CD4-positive, CD25-positive, alpha-beta regulatory T cell (primary cell): ENCODE results near the gene CYP11A1. TPM values are rescaled to one million over a fixed set of nuclear protein-coding genes. Genes with fewer than 3 reads are reported as not detected.
A peak's percentile ranks its signal among the peaks of the same experiment; 100 is the strongest.
"Not testable (repeated sequence)": the region's sequence is repeated elsewhere in the genome, so short reads cannot be mapped to it uniquely, and the experiment has no call there.

ENCODE experiments used
- ATAC-seq, 2 donors: fragments of 150-1000 bp; cut with Tn5 transposase; one replicate each; pipeline ENCODE4 v1.10.0; 2021; ENCODE audit warnings: low read depth in 2 of 2, moderate number of reproducible peaks in 2 of 2, moderate library complexity in 1 of 2
- DNase-seq, 3 donors: peaks; one replicate each; pipeline versions ENCODE4 v3.0.0 to v3.0.0-alpha.2; 2012 to 2022; ENCODE audit warnings: mixed read lengths in 1 of 3
- H3K27ac ChIP-seq: one replicate; pipeline ENCODE4 v1.7.0; 2013; ENCODE audit warnings: mild to moderate bottlenecking, low read length; ENCODE audit not compliant: insufficient read depth, poor library complexity, severe bottlenecking
- H3K27me3 ChIP-seq: one replicate; pipeline ENCODE4 v1.7.0; 2013; ENCODE audit warnings: low read length; ENCODE audit not compliant: control insufficient read depth, insufficient read depth
- H3K36me3 ChIP-seq: one replicate; pipeline ENCODE4 v1.7.0; 2013; ENCODE audit warnings: mild to moderate bottlenecking, low read length, moderate library complexity; ENCODE audit not compliant: control insufficient read depth, insufficient read depth
- H3K4me1 ChIP-seq: 2 replicates; pipeline ENCODE4 v1.7.0; 2013; ENCODE audit warnings: mild to moderate bottlenecking, low read length; ENCODE audit not compliant: insufficient read depth, control insufficient read depth, poor library complexity, severe bottlenecking
- H3K4me3 ChIP-seq: one replicate; pipeline ENCODE4 v1.7.0; 2013; ENCODE audit warnings: low read depth, mild to moderate bottlenecking, low read length, moderate library complexity
- H3K9me3 ChIP-seq, 2 experiments: 1 replicate in 1 of 2; 2 replicates in 1 of 2; pipeline ENCODE4 v1.7.0; 2013; ENCODE audit warnings: low read length in 2 of 2, mild to moderate bottlenecking in 1 of 2, moderate library complexity in 1 of 2; ENCODE audit not compliant: control insufficient read depth in 2 of 2
- H3K27ac Mint-ChIP-seq, 3 donors: one replicate each; pipeline ENCODE4 v1.8.0; 2020 to 2022; ENCODE audit warnings: mild to moderate bottlenecking in 3 of 3, mixed read lengths in 3 of 3, moderate library complexity in 2 of 3
- H3K27me3 Mint-ChIP-seq: one replicate; pipeline ENCODE4 v1.8.0; 2022; ENCODE audit warnings: mild to moderate bottlenecking, mixed read lengths
- H3K36me3 Mint-ChIP-seq: one replicate; pipeline ENCODE4 v1.8.0; 2020; ENCODE audit warnings: mixed read lengths
- H3K4me1 Mint-ChIP-seq, 4 donors: one replicate each; pipeline ENCODE4 v1.8.0; 2020 to 2022; ENCODE audit warnings: mixed read lengths in 4 of 4, mild to moderate bottlenecking in 1 of 4
- H3K4me3 Mint-ChIP-seq, 4 donors: one replicate each; pipeline ENCODE4 v1.8.0; 2020 to 2022; ENCODE audit warnings: mild to moderate bottlenecking in 4 of 4, mixed read lengths in 4 of 4, moderate library complexity in 3 of 4
- H3K9me3 Mint-ChIP-seq, 7 donors: one replicate each; pipeline ENCODE4 v1.8.0; 2020 to 2022; ENCODE audit warnings: mixed read lengths in 7 of 7, mild to moderate bottlenecking in 3 of 7, moderate library complexity in 2 of 7
- polyA plus RNA-seq, 4 donors: library from polyadenylated mRNA; unstranded; fragments of 300-500 nt; fragmentation: Illumina TruSeq; gene quantifications; one replicate each; pipeline ENCODE4 v1.2.3, GENCODE V29; 2021
- total RNA-seq: library from RNA; stranded (reverse); gene quantifications from one replicate; pipeline ENCODE4 v1.2.3, GENCODE V29; 2022

Gene CYP11A1
- total and polyA plus RNA-seq, 5 donors from 2014 or later, result not detected

DNA sequence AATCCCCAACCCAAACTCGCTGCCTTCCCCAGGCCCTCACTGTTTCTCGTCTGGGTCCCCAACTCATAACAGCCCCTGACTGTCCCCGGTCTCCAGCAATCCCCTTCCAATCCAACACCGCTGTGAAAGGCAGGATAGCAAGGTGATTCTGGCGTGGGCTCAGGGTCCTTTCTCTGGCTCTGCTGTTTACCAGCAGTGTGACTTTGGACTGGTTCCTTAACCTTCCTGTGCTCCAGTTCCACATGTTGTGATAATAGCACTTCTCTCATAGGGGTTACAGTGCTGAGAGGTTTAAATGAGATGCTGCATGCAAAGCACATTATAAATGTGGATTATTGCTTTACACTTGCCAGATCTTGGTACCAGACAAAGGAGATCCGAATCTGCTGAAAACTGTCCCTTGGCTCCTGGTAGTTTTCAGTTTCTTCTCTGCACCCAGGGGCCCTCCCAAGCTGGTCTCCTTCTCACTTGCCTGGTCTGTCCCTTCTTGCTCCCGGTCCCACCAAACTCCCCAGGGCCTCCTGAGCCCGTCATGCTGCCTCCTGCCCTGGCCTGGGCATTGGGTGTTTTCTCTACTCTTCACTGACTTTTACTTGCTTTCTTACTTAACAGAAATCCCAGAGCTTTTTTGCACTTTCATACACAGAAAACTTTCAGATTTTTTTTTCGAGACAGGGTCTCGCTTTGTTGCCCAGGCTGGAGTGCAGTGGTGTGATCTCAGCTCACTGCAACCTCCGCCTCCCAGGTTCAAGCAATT lies 26.8 kb upstream of the CYP11A1 start:
- H3K4me3 Mint-ChIP-seq, result no peak overlapping the region
- no peaks in the 10 kb centered on the region for H3K36me3 ChIP-seq
- H3K4me3 ChIP-seq, result no peak overlapping the region
- H3K4me1 Mint-ChIP-seq, result peaks cover 0 to 24% (median 4%) of the 10 kb centered on the region in 4 donors
- H3K9me3 Mint-ChIP-seq, result no peaks in the 10 kb centered on the region
- ATAC-seq (no peak), DNase-seq (no peak)
- H3K36me3 Mint-ChIP-seq, result no peaks in the 10 kb centered on the region
- H3K27me3 Mint-ChIP-seq, result no peaks in the 10 kb centered on the region
- H3K27me3 ChIP-seq, result no peaks in the 10 kb centered on the region
- H3K4me1 ChIP-seq, result peaks cover under 1% of the 10 kb centered on the region
- no peak overlapping the region for H3K27ac ChIP-seq
- peak overlapping the region in 2 of 3 donors; percentile 31 to 83 for H3K27ac Mint-ChIP-seq
- H3K9me3 ChIP-seq, result no peaks in the 10 kb centered on the region

DNA sequence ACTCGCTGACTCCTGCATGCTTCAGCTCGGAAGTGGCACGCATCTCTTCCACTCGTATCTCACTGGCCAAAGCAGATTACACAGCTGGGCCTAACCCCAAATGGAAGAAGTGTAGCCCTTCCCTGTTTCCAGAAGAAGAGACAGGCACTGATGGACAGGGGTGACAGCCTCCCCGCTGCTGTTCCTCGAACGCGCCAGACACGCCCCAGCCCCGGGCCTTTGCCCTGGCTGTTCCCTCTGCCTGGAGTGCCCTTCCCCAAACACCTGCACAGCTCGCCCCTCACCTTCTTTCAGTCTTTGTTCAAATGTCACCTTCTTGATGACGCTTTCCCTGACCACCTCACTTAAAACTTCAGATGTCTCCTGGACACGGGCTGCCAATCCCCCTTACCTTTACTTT lies 26.0 kb upstream of the CYP11A1 start:
- Mint-ChIP-seq H3K9me3 (no peaks in the 10 kb centered on the region), H3K4me3 (no peak overlapping the region), H3K4me1 (peaks cover 0 to 18% (median 2%) of the 10 kb centered on the region in 4 donors), H3K27ac (peak overlapping the region in 1 of 3 donors; percentile 7), H3K36me3 (no peaks in the 10 kb centered on the region), H3K27me3 (no peaks in the 10 kb centered on the region)
- no peaks in the 10 kb centered on the region for H3K9me3 ChIP-seq
- no peak for ATAC-seq
- H3K4me3 ChIP-seq, result no peak overlapping the region
- no peaks in the 10 kb centered on the region for H3K36me3 ChIP-seq
- H3K27me3 ChIP-seq, result no peaks in the 10 kb centered on the region
- no peaks in the 10 kb centered on the region for H3K4me1 ChIP-seq
- DNase-seq, result no peak
- H3K27ac ChIP-seq, result no peak overlapping the region

DNA sequence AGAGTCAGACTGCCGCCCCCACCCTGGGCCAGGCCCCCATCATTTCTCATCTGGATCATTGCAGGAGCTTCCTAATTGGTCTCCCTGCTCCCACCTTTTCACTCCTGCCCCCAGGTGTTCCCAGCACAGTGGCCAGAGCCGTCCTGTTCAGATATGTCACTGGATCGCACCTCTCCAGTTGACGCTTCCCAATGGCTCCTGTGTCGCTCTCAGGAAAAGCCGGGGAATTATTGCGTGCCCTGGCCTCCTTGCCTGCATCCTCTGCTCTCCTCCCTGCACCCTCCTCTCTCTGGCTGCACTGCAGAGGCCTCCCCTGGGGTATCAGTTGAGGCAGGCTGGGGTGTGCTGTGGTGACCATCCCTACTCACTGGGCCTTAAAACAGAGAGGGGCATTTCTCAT lies 25.5 kb upstream of the CYP11A1 start:
- Mint-ChIP-seq H3K4me3 (no peak overlapping the region), H3K9me3 (no peaks in the 10 kb centered on the region), H3K4me1 (peaks cover 0 to 16% (median 2%) of the 10 kb centered on the region in 4 donors), H3K27ac (peak overlapping the region in 1 of 3 donors; percentile 11), H3K27me3 (no peaks in the 10 kb centered on the region), H3K36me3 (no peaks in the 10 kb centered on the region)
- ATAC-seq (no peak), DNase-seq (no peak)
- Histone ChIP-seq H3K27me3 (no peaks in the 10 kb centered on the region), H3K9me3 (no peaks in the 10 kb centered on the region), H3K27ac (no peak overlapping the region), H3K36me3 (no peaks in the 10 kb centered on the region), H3K4me1 (no peaks in the 10 kb centered on the region), H3K4me3 (no peak overlapping the region)

- H3K9me3 Mint-ChIP-seq, result no peaks in the 10 kb centered on the region
- Histone ChIP-seq H3K4me1 (no peaks in the 10 kb centered on the region), H3K27me3 (no peaks in the 10 kb centered on the region), H3K27ac (no peak overlapping the region), H3K36me3 (no peaks in the 10 kb centered on the region), H3K4me3 (no peak overlapping the region), H3K9me3 (no peaks in the 10 kb centered on the region)
- no peaks in the 10 kb centered on the region for H3K27me3 Mint-ChIP-seq
- no peak overlapping the region for H3K4me3 Mint-ChIP-seq
- no peak for ATAC-seq
- peak overlapping the region in 1 of 3 donors; percentile 17 for H3K27ac Mint-ChIP-seq
- DNase-seq, result no peak
- no peaks in the 10 kb centered on the region for H3K36me3 Mint-ChIP-seq
- peaks cover 0 to 16% (median 2%) of the 10 kb centered on the region in 4 donors for H3K4me1 Mint-ChIP-seq
Measured at GRCh38 chr15:74392451-74392830, 25.0 kb upstream of the CYP11A1 start.

GRCh38 chr15:74391582-74392450 lies 24.4 kb upstream of the CYP11A1 start:
- Histone ChIP-seq H3K27me3 (no peaks in the 10 kb centered on the region), H3K36me3 (no peaks in the 10 kb centered on the region), H3K27ac (no peak overlapping the region), H3K9me3 (no peaks in the 10 kb centered on the region), H3K4me1 (no peaks in the 10 kb centered on the region), H3K4me3 (no peak overlapping the region)
- Mint-ChIP-seq H3K27ac (peak overlapping the region; percentile 44 to 89 (median 65)), H3K36me3 (no peaks in the 10 kb centered on the region), H3K27me3 (no peaks in the 10 kb centered on the region), H3K9me3 (no peaks in the 10 kb centered on the region), H3K4me1 (peaks cover 0 to 16% (median 2%) of the 10 kb centered on the region in 4 donors), H3K4me3 (no peak overlapping the region)
- ATAC-seq (no peak), DNase-seq (no peak)

DNA sequence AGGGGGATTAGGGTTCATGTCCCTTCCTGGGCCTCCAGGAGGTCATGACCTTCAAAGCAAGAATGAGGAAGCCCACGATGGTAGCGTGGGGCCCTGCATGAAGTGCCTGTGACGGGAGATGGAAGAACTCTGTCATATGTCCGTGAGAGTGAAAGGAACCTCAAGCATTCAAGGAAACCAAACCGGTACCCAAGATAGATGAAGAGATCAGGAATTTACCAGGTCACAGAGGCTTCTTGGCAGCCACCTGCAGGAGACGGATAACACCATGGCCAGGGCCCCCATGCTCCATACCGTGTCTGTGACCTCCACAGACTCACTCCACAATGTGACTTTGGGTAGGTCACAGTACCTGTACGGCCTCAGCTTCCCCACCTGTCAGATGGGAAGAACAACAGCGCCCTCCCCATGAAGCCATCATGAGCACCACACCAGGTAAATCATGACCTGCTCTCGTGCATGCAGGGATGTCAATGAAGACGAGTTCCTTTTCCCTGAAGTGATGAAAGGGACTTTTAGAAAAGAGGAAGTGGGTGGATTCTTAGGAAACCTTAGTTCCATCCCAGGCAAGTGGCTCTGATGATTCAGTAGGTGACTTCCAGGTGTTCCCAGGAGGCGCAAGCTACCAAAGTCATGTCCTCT lies 23.3 kb upstream of the CYP11A1 start:
- Mint-ChIP-seq H3K27me3 (no peaks in the 10 kb centered on the region), H3K36me3 (no peaks in the 10 kb centered on the region), H3K27ac (peak overlapping the region in 2 of 3 donors; percentile 32 to 44), H3K9me3 (no peaks in the 10 kb centered on the region), H3K4me1 (peaks cover 0 to 14% (median 2%) of the 10 kb centered on the region in 4 donors), H3K4me3 (peak overlapping the region in 1 of 4 donors; percentile 9)
- H3K4me3 ChIP-seq, result no peak overlapping the region
- H3K27ac ChIP-seq, result no peak overlapping the region
- no peak for ATAC-seq
- no peak for DNase-seq
- no peaks in the 10 kb centered on the region for H3K27me3 ChIP-seq
- no peaks in the 10 kb centered on the region for H3K9me3 ChIP-seq
- H3K36me3 ChIP-seq, result no peaks in the 10 kb centered on the region
- peaks cover under 1% of the 10 kb centered on the region for H3K4me1 ChIP-seq

DNA sequence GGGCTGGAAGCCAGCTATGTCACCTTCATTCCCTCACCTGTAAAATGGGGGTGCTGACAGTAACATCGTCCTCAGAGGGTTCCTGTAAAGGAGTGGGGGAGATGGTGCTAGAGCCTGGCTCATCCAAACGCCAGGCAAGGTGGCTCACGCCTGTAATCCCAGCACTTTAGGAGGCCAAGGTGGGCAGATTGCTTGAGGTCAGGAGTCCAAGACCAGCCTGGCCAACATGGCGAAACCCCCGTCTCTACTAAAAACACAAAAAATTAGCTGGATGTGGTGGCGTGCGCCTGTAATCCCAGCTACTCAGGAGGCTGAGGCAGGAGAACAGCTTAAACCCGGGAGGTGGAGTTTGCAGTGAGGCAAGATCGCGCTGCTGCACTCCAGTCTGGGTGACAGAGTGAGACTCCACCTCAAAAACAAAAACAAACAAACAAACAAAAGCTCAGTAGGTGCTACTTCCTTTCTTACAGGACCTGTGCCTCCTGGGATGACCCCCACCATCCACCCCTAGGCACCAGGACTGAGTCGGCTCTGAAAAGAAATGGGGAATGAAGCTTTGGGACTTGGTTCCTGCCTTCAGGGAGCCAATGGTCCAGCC lies 22.7 kb upstream of the CYP11A1 start:
- not testable (repeated sequence) for DNase-seq, H3K27ac ChIP-seq, H3K4me3 ChIP-seq, H3K27me3 Mint-ChIP-seq, H3K9me3 ChIP-seq, ATAC-seq, H3K4me3 Mint-ChIP-seq, H3K9me3 Mint-ChIP-seq, H3K27me3 ChIP-seq, H3K36me3 ChIP-seq, H3K4me1 ChIP-seq, H3K36me3 Mint-ChIP-seq, H3K27ac Mint-ChIP-seq
- peaks cover 0 to 20% (median 4%) of the 10 kb centered on the region in 4 donors for H3K4me1 Mint-ChIP-seq
